Measurements from ENCODE around the gene TRAFD1.

The TRAFD1 gene

DNA sequence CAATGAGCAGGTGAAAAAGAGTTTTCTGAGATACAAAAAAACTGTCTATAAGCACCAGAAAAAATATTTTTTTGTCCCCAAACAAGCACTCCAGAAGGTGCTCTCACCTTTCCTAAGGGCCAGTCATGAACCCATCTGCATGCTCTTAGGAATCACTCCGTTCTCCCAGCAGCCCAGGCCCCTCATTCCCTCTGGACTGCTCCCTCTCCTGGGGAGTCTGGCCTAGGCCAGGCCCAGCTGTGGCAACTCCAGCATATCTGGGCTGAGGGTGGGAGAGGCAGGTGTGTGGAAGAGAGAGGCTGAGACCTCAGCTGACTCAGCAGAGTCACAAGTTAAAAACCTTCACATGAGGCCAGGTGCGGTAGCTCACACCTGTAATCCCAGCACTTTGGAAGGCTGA, 54.6 kb downstream of the TRAFD1 start:
- DNase-seq: no peak

DNA sequence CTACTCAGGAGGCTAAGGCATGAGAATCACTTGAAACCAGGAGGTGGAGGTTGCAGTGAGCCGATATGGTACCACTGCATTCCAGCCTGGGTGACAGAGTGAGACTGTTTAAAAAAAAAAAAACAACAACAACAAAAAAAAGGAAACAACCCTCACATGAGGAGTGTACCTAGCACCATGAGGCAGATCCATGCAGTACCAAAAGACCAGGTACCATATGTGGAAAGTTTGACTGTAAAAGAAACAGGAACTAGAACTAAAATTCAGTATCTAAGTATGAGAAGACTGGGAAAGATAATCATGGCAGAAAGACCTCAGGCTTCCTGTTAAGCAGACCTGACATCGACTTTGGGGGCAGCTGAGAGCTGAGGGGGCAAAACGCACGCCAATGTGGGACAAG, 55.1 kb downstream of the TRAFD1 start:
- no peak for DNase-seq

DNA sequence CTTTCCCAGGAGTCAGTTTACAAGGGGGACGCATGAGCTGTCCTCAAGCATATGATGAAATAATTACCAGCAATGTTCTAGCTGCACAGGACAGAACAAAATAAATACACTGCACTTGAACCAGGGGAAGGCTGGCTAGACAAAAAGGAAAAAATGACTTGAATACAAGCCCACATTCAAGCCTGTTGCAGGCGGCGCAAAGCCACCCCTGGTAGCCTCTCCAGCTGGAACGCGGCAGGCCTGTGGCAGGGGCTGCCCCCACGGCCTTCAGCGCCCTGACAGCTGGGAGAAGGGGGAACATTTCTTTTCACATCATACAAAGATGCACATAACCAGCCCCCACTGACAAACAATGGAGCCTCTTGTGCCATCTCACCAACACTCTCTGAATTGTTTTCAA, 57.1 kb downstream of the TRAFD1 start:
- DNase-seq: no peak

DNA sequence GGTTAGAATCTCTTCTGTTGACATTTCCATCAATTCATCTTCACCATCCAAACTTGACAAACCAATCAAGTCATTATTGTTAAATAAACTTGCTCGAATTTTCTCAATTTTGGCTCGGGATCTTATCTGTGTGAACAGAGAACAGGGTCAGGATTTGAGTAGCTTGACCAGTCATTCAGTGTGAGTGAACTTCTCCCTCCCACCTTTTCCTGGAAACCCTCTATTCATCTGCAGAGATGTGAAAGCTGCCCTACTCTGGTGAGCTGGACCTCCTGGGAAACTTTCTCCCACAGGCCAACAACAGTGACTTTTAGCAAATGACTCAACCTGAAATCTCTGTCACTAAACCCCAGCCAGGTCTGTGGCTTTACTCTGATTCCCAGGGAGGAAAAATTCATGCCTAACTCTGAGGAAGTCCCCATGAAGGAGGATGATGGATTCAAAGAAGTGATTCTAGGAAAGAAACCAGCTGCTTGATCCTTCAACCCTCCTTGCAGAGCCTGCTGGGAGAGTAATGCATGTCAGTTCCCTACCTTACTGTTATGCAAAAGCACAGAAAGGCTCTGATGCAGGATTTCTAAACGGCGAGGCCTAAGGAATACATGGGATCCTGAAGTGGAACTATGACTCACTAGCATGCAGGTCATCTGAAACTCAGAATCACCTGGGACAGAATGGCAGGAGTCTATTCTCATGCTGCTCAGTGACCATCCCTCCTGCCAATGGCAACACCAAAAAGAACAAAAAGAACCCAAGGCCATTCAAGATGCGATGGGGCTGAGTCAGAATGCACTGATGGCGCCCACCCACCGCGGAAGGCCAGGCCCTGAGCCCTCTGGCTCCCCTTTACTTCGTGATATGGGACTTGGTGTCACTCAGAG, 58.0 kb downstream of the TRAFD1 start:
- DNase-seq: no peak

DNA sequence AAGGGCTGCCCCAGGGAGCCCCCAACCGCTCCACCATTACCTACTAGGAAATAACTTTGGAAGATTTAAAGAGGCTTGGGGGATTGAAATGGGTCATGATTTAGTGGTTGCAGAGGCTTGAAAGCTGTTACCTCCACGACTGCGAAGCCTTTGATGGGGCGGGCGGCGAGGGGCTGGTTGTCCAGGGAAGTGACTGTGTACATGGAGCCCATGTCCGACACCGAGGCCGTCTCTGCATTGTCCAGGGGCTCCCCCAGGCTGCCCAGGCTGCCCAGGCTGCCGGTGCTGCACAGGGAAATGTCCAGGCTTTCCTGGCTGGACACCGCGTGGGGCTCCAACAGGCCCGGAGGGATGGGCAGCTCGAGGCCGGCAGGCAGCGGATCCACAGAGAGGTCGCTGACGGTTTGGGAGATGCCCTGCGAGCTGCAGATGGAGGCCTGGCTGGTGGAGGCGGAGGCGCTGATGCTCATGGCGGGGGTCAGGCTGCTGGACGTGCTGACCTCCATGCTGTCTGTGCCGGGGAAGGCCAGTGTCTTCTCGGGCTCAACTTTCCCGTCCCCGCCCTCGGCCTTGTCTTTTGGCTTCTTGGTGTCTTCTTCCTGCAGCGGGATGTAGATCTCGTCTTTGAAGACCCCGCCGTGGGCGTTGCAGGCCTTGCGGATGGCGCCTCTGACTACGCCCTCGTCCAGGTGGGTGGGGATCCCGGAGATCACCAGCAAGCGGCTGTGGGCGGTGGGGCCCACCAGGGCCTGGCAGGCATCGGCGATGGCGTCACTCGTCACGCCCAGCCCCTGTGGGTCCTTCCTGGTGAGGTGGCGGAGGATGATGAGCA, 58.9 kb downstream of the TRAFD1 start:
- no peak for DNase-seq

DNA sequence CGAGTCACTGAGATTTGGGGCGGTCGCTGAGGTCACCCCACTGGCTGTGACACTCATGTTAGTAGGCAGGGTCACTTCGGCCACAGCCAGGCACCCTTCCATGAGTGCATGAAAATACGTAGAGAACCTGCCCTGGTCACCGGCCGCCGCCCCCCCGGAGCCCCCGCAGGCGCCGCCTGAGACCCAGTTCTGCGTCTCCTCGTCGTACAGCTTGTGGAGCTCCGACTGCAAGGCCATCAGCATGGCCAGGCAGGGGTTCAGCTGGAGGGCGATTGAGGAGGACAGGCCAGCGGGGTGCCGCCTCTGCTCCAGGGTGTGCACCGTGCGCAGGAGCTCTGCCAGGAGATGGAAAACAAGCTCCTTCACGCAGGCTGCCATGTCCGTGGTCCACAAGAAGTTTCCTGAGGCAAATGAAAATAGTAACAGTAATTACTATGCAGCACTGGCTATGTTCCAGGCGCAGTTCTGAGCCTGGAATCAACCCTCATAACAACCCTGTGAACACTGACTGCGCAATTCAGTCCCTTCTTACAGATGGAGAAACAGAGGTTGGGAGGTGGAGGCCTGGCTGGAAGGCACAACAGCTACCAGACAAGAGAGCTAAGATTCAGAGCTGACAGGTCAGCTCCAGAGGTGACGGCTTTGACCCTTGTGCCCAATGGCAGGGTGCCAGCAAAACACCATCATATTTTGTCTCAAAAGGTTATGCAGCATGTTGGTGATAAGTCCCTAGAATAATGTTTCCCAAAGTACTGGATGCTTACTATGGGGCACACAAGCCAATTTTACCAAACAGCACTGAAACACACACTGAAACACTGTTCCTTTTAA, 59.9 kb downstream of the TRAFD1 start:
- no peak for DNase-seq

DNA sequence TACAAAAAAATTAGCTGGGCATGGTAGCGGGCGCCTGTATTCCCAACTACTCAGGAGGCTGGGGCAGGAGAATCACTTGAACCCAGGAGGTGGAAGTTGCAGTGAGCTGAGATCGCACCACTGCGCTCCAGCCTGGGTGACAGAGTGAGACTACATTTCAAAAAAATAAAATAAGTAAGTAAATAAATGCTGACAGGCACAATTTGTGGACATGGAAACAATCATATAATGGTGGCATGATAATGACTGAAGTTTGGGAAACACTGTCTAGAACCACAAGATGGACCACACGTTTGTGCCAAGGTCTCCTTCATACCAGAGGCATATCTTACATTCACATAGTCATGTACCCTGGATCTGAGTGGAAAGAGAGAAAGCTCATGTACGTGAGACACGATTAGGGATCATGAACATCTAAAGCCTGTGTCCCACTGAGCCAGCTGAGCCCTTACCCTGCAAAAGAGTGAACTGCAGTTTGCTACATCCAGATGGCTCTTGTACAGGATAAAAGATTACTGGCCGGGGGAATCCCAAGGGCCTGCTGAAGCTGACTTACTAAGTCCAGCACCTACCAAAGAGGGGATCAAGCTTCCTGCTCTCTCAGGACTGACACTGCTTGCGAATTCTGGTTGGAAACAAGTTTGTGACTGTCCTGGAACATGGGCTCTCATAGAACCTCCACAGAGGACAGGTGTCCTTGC, 62.9 kb downstream of the TRAFD1 start:
- DNase-seq: no peak

DNA sequence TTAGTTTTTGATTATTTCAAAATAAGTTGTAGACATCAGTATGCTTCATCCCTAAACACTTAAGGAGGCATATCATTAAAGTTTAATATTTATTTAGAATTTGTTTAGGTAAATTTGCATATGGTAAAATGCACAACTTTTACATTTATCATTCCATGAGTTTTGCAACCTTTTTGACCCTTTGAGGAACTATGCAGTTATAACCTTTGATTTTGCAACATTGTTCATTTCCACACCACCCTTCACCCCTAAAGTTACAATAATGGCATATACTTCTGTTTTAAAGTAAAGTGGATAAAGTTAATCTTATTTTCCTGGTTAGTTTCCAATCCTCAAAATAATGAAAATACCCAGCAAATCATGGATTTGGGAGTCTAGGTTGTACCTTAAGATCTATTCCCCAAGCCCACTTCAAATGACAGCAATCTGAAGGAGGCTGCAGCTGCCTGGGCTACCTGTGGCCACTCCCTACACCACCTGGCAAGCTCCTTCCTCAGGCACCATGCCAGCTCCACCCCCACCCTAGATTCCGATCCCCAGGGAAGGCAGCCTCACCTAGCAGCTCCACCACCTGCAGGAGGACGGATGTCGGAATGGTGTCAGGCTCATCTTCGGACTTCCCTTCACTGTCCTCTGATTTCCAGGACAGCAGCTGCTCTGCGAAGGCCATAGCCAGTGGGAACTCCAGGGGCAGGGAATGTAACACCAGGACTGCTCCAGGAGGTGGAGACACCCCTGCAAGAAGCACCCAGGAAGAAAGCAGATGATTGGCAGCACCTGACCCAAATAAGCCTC, 65.1 kb downstream of the TRAFD1 start:
- DNase-seq: peak; percentile 18 to 69

DNA sequence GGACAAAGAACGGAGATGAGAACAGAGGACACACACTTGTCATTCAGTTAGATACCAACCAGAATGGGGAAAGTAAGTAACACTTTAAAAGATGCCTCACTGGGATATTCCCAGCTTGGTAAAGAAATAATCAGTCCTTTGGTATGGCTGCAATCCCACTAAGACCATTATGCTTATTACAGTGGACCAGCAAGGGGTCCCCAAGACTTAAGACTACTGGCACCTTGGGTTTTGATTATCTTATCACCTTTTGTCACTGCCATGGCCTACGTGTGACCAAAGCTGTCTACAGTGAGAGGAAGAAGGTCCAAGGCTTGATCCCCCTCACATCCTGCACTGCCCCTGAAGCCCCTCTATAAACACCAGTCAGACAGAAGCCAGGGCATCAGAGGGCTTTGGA, 65.8 kb downstream of the TRAFD1 start:
- no peak for DNase-seq

DNA sequence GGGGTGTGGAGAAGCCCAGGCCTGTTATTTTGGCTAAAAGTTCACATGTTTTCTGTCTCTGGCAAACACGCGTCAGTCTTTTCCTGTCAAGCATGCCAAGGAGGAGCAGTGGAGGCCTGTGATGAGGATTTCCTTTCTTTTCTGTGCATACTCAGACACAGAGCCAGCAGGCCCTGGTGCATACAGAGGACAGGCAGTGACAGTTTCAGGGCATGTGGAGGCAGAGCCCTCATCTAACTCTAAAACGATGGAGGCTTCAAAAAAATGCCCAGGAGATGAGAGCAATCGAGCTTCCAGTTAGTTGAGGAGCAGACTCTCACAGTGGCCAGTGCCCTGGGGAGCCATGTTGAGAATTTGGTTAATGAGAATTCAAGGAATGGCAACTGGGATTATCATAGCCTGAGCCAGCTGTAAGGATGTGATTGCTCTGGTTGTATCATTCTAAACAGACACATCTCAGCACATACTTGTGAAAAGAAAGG, 66.5 kb downstream of the TRAFD1 start:
- no peak for DNase-seq

DNA sequence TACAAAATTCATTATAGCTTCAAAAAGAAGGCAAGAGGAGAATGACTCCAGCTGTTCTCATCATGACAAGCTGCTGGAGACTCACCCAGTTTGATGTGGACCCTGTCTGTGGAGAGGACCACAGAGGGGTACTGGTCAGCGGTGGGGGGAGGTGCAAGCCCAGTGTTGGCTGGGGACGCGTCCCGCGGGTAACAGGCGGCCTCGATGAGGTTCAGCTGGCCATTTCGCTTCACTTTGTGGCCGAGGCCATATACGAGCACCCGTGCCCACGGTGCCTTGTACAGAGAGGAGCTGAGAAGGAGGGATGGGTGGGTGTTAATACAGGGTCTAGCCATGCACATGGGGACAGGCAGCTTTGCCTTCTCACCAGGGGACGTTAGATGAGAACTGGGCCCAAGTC, 67.1 kb downstream of the TRAFD1 start:
- no peak for DNase-seq

DNA sequence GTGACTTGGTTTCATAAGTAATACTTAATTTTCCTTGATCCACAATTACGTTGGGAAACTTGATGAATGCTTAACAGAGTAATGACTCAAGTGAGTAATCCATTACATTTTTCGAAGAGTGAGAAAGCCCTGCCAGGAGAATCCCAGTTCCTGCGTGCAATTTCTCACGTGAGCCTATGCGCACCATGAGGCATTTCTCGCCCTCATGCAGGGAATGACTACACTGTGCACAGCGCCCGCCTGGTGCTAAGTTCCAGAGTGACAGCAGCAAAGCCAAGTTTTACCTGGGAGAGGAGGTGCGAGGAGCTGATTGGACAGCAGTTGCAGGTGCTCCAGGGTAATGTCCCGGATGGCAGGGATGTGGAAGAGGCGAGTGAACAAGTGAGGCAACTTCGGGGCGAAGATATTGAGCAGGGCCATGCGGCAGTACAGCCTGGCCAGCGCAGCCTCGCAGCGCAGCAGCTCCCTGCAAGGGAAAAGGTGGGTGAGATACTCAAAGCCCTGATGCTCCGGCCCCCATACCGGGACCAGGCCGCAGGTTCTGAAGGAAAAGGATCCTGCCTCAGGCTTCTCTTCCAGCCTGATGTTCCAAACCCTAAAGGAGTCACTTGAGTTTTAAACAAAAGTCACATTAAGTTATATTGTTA, 69.4 kb downstream of the TRAFD1 start:
- no peak for DNase-seq

DNA sequence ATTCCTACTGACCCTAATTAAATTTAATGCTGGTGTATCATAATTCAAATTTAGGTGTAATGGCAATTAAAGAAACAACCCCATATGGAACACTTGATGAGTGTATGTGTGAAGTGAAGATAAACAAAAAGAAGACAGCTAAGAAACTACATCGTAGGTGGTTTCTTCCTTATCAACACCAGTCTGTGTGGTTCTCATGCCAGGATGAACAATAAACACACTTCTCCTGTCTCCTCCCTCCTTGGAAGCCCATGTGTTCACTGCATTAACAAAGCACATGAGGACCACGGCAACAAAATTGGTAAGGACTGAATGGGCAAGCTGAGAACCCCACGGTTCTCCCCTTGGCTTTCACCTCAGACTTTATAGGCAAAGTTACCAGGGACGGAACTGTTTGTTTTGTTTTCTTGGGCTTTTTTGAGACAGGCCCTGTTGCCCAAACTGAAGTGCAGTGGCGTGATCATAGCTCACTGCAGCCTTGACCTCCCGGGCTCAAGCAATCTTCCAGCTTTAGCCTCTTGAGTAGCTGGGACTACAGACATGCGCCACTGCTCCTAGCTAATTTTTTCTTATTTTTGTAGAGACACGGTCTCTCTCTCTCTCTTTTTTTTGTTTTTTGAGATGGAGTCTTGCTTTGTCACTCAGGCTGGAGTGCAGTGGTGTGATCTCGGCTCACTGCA, 71.0 kb downstream of the TRAFD1 start:
- no peak for DNase-seq

DNA sequence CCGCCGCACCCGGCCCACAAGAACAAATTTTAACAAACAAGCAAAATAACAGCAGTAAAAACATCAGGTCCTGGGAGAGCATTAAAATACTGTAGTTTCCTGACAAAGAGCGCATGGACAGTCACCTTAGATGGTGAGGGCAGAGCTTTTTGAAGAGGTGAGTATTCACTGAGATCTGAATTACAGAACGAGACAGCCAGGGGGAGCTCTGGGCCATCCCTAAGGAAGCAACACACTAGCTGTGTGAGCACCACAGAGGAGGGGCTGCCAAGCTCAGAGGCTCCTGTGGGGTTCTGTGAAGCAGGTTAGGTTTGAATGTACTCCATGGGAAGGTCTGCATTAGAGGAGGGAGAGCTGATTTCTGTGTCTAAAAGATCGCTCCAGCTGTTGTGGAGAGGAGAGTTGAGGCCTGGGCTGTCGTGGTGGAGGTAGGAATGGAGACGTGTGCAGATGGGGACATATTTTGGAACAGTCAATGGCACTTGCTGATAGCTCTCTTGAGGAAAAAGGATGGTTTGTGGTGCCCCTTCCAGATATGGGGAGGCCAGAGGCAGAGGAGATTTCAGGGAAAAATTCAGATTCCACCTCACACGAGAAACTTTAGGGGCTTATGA, 72.9 kb downstream of the TRAFD1 start:
- peak; percentile 8 to 21 for DNase-seq

DNA sequence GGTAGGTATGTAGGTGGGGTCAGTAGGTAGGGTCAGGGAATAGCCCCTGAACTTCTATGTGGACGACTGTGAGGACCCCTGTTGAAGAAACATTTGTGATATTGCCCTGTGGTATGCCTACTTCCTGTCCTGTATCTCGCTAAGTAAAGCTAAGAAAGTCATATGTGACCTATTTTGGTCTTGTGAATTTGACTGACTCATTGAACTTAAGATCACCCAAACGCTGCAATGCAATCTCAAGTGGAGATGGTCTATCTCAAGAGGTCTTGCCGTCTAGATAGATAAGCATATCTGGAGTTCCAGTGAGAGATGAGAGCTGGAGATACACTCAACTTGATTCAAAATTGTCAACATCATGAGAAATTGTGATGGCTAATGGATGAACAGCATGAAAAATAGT, 73.8 kb downstream of the TRAFD1 start:
- DNase-seq: no peak
